Measurements from ENCODE around the gene REX1BD.
A peak's percentile ranks its signal among the peaks of the same experiment; 100 is the strongest.

REX1BD gene

DNA sequence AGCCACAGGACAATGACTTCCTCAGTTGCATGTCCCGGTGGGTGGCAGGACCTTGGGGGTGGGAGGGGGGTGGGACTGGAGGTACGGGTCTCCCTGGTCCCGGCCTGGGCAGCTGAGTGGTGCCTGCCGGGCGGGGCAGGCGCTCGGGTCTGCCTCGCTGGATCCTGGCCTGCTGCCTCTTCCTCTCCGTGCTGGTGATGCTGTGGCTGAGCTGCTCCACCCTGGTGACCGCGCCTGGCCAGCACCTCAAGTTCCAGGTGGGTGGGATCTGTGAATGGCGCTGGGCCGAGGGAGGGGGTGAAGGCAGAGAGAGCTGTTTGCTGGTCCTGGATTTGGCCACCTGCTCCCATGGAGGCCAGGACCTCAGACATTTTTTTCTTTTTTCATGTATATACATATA, 29.6 kb downstream of the REX1BD start:
- DNase-seq: no peak

DNA sequence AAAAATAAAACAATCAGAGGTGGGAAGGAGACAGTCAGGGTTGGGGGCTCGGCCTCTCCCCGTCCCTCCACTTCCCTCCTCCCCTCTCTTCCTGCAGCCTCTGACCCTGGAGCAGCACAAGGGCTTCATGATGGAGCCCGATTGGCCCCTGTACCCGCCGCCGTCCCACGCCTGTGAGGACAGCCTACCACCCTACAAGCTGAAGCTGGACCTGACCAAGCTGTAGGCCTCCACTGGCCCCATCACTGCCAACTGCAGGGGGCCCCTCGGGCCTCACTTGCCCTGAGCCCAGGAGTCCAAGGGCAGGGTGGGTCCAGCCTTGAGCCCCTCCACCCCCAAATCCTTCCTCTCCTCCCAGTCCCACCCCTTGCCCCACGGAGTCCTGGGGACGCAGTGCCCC, 31.7 kb downstream of the REX1BD start:
- DNase-seq: no peak

GRCh38 chr19:18620902-18621301, 32.3 kb downstream of the REX1BD start:
- DNase-seq: no peak

DNA sequence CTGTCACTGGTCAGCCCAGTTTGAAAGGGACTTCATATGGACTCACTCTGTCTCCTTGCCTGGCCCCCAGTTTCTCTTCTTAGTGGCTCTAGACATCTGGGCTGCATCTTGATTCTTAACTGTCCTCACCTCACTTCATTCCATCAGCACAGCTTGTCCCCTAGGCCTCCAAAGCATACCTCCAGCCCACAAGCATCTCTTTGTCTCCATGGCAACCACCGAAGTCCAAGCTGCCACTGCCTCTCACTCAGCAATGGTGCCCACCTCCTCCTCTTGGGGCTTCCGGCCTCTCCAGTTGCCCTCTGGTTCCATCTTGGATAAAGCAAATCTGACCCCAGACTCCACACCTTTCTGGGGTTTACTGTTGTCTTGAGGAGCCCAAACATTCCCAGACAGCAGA, 38.3 kb downstream of the REX1BD start:
- DNase-seq: no peak

GRCh38 chr19:18629166-18630088, 40.8 kb downstream of the REX1BD start:
- DNase-seq: no peak

GRCh38 chr19:18633321-18633720, 44.7 kb downstream of the REX1BD start:
- no peak for DNase-seq

DNA sequence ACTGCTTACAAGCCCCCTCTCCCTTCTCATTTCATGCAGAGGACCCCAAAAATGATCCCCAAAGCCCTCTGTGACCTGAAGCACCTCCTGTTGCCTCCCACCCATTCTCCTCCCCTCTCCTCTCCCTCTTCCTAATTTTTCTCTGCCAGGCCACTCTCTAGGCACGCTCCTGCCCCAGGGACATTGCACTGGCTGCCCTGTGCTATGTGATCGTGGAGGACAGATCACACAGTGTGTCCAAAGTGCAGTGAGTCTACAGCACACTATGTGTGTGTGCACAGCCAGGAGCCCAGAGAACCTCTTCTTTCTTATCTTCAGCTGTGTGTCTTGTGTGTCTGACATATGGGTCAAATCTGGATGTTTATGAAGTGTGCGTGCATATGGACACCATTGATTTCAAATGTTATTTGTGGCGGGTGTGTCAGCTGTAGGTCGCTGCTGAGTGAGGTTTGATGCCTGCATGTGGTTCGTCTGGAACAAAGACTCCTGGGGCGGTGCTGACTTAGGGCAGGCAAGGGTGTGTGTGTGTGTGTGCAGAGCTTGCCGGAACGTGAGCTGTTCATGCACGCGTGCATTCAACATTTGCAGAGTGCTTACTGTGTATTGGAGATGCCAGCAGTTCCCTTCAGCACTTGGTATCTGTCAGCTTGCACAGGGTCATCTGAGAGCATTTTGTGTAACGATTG, 46.2 kb downstream of the REX1BD start:
- no peak for DNase-seq

DNA sequence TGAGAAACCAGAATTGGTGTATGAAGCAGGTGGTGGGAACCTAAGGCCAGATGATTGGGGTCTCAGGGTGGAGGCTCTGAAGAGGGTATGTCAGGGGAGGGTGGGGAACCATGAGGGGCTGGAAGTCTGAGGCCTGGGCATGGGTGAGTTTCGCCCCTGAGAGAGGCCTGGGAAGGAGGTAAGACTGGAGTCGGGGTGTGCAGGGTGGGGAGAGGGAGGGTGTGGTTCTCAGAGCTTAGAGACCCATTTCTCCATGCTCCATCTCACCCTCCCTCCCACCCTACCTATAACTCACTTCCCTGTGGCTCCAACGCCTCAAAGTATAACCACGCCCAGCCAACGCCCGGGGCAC, 47.2 kb downstream of the REX1BD start:
- no peak for DNase-seq

GRCh38 chr19:18636183-18636968, 47.8 kb downstream of the REX1BD start:
- peak; percentile 98 for DNase-seq

- no peak for DNase-seq
Measured at GRCh38 chr19:18636969-18637629, 48.5 kb downstream of the REX1BD start, which contains the start of gene KLHL26. Gene KLHL26 (plus strand): TSS chr19:18637028. CDS start chr19:18637055, 27 bp downstream.

DNA sequence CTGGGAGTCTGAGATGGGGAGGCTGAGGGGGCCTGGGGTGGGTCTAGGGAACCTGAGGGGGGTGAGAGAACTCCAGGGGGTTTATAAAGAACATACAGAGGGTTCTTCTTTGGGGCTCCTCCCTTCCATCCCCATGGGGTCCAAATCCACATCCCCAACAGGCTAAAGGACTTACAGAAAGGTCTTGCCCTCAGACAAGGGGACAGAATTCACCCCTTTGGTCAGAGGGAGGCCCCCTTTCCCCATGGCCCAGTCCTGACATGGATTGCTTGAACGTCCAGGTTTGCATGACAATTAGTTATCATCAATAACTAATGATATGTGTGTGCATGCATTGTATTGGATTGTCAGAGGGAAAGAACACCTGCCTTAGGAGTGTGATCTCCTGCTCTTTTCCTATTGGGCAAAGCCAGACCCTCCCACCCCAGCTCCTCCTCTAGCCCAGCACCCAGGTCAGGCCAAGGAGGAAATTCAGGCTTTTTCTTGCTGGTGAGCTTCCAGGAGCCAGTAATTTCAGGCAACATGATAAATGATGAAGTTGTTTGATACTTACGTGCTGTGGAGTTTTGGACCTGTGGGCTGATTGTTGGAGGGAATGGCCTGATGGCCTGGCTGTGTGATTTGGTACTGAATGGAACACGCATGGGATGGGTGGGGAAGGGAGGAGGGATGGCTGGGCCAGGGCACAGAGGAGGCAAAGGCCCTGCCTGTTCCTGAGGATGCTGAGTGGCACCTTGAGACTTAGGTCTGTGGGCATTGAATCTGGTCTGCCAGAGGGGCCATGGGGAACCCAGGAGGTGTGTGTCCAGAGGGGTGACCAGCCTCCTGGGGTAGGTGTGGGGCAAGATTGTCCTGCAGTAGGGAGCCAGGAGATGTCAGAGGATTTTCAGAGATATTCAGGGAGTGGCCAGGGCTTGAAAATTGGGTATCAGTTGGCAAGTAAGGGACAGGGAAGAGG, 49.4 kb downstream of the REX1BD start:
- no peak for DNase-seq

GRCh38 chr19:18639706-18640243, 51.2 kb downstream of the REX1BD start:
- no peak for DNase-seq

Measured in CD4-positive, alpha-beta T cell treated with Interleukin-21 for 1 hour (primary cell).